ENCODE data around the gene ARID4B.

The ARID4B gene

DNA sequence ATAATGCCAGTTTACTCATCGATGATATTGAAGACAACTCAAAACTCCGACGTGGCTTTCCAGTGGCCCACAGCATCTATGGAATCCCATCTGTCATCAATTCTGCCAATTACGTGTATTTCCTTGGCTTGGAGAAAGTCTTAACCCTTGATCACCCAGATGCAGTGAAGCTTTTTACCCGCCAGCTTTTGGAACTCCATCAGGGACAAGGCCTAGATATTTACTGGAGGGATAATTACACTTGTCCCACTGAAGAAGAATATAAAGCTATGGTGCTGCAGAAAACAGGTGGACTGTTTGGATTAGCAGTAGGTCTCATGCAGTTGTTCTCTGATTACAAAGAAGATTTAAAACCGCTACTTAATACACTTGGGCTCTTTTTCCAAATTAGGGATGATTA lies 14.1 kb upstream of the ARID4B start:
- Histone ChIP-seq H3K9me3 (ENCODE audit: insufficient read depth, low read length) (no peaks in the 10 kb centered on the region), H3K27me3 (ENCODE audit: low read length) (no peaks in the 10 kb centered on the region), H4K20me1 (ENCODE audit: low read depth, low read length) (no peaks in the 10 kb centered on the region), H3F3A (ENCODE audit: insufficient read depth) (no peaks in the 10 kb centered on the region), H3K4me3 (ENCODE audit: insufficient read depth, low read length, poor library complexity, severe bottlenecking) (no peak overlapping the region), H3K79me2 (ENCODE audit: insufficient read depth, low read length) (no peaks in the 10 kb centered on the region), H3K27ac (ENCODE audit: low read depth, low read length) (no peak overlapping the region), H3K36me3 (ENCODE audit: low read length) (peaks cover 10% of the 10 kb centered on the region; the same call in 1 of the 2 replicates), H2AFZ (ENCODE audit: low read depth, low read length, severe bottlenecking) (no peak overlapping the region), H3K9ac (ENCODE audit: low read length) (no peak overlapping the region), H3K4me2 (ENCODE audit: low read depth, low read length, poor library complexity, severe bottlenecking) (no peak overlapping the region), H3K9me2 (replicated peaks; ENCODE audit: insufficient read depth, low read length) (no peaks in the 10 kb centered on the region)
- TF ChIP-seq, protein P1, sequence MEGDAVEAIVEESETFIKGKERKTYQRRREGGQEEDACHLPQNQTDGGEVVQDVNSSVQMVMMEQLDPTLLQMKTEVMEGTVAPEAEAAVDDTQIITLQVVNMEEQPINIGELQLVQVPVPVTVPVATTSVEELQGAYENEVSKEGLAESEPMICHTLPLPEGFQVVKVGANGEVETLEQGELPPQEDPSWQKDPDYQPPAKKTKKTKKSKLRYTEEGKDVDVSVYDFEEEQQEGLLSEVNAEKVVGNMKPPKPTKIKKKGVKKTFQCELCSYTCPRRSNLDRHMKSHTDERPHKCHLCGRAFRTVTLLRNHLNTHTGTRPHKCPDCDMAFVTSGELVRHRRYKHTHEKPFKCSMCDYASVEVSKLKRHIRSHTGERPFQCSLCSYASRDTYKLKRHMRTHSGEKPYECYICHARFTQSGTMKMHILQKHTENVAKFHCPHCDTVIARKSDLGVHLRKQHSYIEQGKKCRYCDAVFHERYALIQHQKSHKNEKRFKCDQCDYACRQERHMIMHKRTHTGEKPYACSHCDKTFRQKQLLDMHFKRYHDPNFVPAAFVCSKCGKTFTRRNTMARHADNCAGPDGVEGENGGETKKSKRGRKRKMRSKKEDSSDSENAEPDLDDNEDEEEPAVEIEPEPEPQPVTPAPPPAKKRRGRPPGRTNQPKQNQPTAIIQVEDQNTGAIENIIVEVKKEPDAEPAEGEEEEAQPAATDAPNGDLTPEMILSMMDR (IDR thresholded peaks at IDR 0.05; ENCODE audit: insufficient read depth, low read length, poor library complexity, severe bottlenecking) = no peak
- TF ChIP-seq EZH2phosphoT487 (conservative IDR thresholded peaks at IDR 0.05; ENCODE audit: low read length) = no peak

DNA sequence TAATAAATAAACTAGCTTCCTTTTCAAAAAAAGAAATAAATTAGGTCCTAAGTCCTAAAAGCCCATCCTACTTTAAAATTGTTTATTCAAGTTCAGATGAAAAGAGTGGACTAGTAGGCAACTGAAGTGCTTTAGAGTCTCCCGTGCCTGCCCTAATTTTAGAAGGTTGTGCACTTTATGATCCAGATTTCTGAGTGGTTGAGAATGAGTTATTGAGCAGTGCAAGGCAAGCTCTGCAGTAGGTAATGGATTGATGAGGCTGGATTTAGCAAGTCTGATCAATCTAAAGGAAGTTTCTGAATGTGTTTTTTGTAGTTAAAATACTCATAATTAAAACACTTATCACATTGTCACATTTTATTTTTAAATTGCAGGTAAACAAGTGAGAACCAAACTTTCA lies 13.4 kb upstream of the ARID4B start:
- Histone ChIP-seq H3K9me2 (replicated peaks; ENCODE audit: insufficient read depth, low read length) (no peaks in the 10 kb centered on the region), H3K4me2 (ENCODE audit: low read depth, low read length, poor library complexity, severe bottlenecking) (no peak overlapping the region), H3K36me3 (ENCODE audit: low read length) (peaks cover 10% of the 10 kb centered on the region; the same call in 1 of the 2 replicates), H2AFZ (ENCODE audit: low read depth, low read length, severe bottlenecking) (no peak overlapping the region), H3K79me2 (ENCODE audit: insufficient read depth, low read length) (no peaks in the 10 kb centered on the region), H3K27me3 (ENCODE audit: low read length) (no peaks in the 10 kb centered on the region), H3K4me3 (ENCODE audit: insufficient read depth, low read length, poor library complexity, severe bottlenecking) (no peak overlapping the region), H3K9me3 (ENCODE audit: insufficient read depth, low read length) (no peaks in the 10 kb centered on the region), H3K9ac (ENCODE audit: low read length) (no peak overlapping the region), H3K27ac (ENCODE audit: low read depth, low read length) (no peak overlapping the region), H3F3A (ENCODE audit: insufficient read depth) (no peaks in the 10 kb centered on the region), H4K20me1 (ENCODE audit: low read depth, low read length) (no peaks in the 10 kb centered on the region)
- TF ChIP-seq EZH2phosphoT487 (conservative IDR thresholded peaks at IDR 0.05; ENCODE audit: low read length) = no peak
- TF ChIP-seq, protein P1 (IDR thresholded peaks at IDR 0.05; ENCODE audit: insufficient read depth, low read length, poor library complexity, severe bottlenecking) = no peak

DNA sequence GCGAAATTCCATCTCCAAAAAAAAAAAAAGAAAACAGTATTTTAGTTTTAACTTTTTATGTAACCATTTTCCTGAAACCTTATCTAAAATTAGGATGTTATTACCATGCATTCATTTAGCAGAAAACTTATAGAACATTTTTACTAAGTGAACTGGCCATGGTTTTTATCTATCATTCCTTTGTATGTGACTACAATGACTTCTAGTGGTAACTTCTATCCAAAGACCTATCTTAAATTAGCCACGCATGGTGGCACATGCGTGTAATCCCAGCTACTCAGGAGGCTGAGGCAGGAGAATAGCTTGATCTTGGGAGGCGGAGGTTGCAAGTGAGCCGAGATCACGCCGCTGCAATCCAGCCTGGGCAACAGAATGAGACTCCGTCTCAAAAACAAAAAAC lies 11.8 kb upstream of the ARID4B start:
- peaks cover 10% of the 10 kb centered on the region; the same call in 1 of the 2 replicates for H3K36me3 ChIP-seq (ENCODE audit: low read length)
- no peak overlapping the region for H3K27ac ChIP-seq (ENCODE audit: low read depth, low read length)

More for the DNA sequence above, 11.8 kb upstream of the ARID4B start:
- no peaks in the 10 kb centered on the region for H3K9me2 ChIP-seq (replicated peaks; ENCODE audit: insufficient read depth, low read length)
- H2AFZ ChIP-seq (ENCODE audit: low read depth, low read length, severe bottlenecking) = no peak overlapping the region
- no peaks in the 10 kb centered on the region for H3K27me3 ChIP-seq (ENCODE audit: low read length)
- no peak overlapping the region for H3K4me2 ChIP-seq (ENCODE audit: low read depth, low read length, poor library complexity, severe bottlenecking)
- no peaks in the 10 kb centered on the region for H3F3A ChIP-seq (ENCODE audit: insufficient read depth)
- no peak overlapping the region for H3K4me3 ChIP-seq (ENCODE audit: insufficient read depth, low read length, poor library complexity, severe bottlenecking)
- H4K20me1 ChIP-seq (ENCODE audit: low read depth, low read length) = no peaks in the 10 kb centered on the region
- no peak overlapping the region for H3K9ac ChIP-seq (ENCODE audit: low read length)
- peaks cover 8% of the 10 kb centered on the region; the same call in 1 of the 2 replicates for H3K79me2 ChIP-seq (ENCODE audit: insufficient read depth, low read length)
- no peak for TF ChIP-seq EZH2phosphoT487 (conservative IDR thresholded peaks at IDR 0.05; ENCODE audit: low read length)
- TF ChIP-seq, protein P1 (IDR thresholded peaks at IDR 0.05; ENCODE audit: insufficient read depth, low read length, poor library complexity, severe bottlenecking) = no peak
- no peaks in the 10 kb centered on the region for H3K9me3 ChIP-seq (ENCODE audit: insufficient read depth, low read length)
